Measurements from ENCODE around the gene RPL11.
A peak's percentile ranks its signal among the peaks of the same experiment; 100 is the strongest.
"Not testable (repeated sequence)": the region's sequence is repeated elsewhere in the genome, so short reads cannot be mapped to it uniquely, and the experiment has no call there.

RPL11 gene

GRCh38 chr1:23691499-23692307, at the start of gene RPL11:
RPL11 (plus strand) TSS chr1:23691806; CDS start chr1:23691824, 18 bp downstream.
- peak; percentile 97 for DNase-seq (ENCODE audit: low spot score)

GRCh38 chr1:23643736-23644554, 47.7 kb upstream of the RPL11 start:
- DNase-seq (ENCODE audit: low spot score): no peak

GRCh38 chr1:23644555-23644866, 47.1 kb upstream of the RPL11 start:
- no peak for DNase-seq (ENCODE audit: low spot score)

GRCh38 chr1:23645338-23645737, 46.3 kb upstream of the RPL11 start:
- no peak for DNase-seq (ENCODE audit: low spot score)

- no peak for DNase-seq (ENCODE audit: low spot score)
Measured at GRCh38 chr1:23646091-23646490, 45.5 kb upstream of the RPL11 start.

- no peak for DNase-seq (ENCODE audit: low spot score)
Measured at GRCh38 chr1:23646541-23646940, 45.1 kb upstream of the RPL11 start.

GRCh38 chr1:23648576-23648975, 43.0 kb upstream of the RPL11 start:
- DNase-seq (ENCODE audit: low spot score): no peak

GRCh38 chr1:23649157-23649556, 42.4 kb upstream of the RPL11 start:
- not testable (repeated sequence) for DNase-seq (ENCODE audit: low spot score)

- DNase-seq (ENCODE audit: low spot score): no peak
Measured at GRCh38 chr1:23650344-23650990, 41.1 kb upstream of the RPL11 start.

- peak; percentile 58 for DNase-seq (ENCODE audit: low spot score)
Measured at GRCh38 chr1:23651069-23651808, 40.4 kb upstream of the RPL11 start.

- peak; percentile 65 for DNase-seq (ENCODE audit: low spot score)
Measured at GRCh38 chr1:23657659-23658275, 33.8 kb upstream of the RPL11 start.

GRCh38 chr1:23660671-23661070, 30.9 kb upstream of the RPL11 start:
- no peak for DNase-seq (ENCODE audit: low spot score)

GRCh38 chr1:23661887-23662286, 29.7 kb upstream of the RPL11 start:
- DNase-seq (ENCODE audit: low spot score): no peak

GRCh38 chr1:23664837-23665795, 26.5 kb upstream of the RPL11 start:
- peak; percentile 55 for DNase-seq (ENCODE audit: low spot score)

- DNase-seq (ENCODE audit: low spot score): no peak
Measured at GRCh38 chr1:23667411-23667810, 24.2 kb upstream of the RPL11 start.

GRCh38 chr1:23670709-23671108, 20.9 kb upstream of the RPL11 start:
- DNase-seq (ENCODE audit: low spot score): no peak

GRCh38 chr1:23673086-23673813, 18.4 kb upstream of the RPL11 start:
- DNase-seq (ENCODE audit: low spot score): peak; percentile 62

GRCh38 chr1:23679815-23680214, 11.8 kb upstream of the RPL11 start:
- no peak for DNase-seq (ENCODE audit: low spot score)

GRCh38 chr1:23682946-23683345, 8.7 kb upstream of the RPL11 start:
- DNase-seq (ENCODE audit: low spot score): no peak

GRCh38 chr1:23684415-23684814, 7.2 kb upstream of the RPL11 start:
- DNase-seq (ENCODE audit: low spot score): no peak

Data from AG08395 (cell line).